T1000 (cell line): Measurements from ENCODE around the gene VMAC.
A peak's percentile ranks its signal among the peaks of the same experiment; 100 is the strongest.
"Not testable (repeated sequence)": the region's sequence is repeated elsewhere in the genome, so short reads cannot be mapped to it uniquely, and the experiment has no call there.

Source experiments
- DNase-seq: peaks from one replicate; lab custom pipeline; 2025; ENCODE audit warnings: mixed read lengths; lab: John Stamatoyannopoulos, UW

The VMAC gene

DNA sequence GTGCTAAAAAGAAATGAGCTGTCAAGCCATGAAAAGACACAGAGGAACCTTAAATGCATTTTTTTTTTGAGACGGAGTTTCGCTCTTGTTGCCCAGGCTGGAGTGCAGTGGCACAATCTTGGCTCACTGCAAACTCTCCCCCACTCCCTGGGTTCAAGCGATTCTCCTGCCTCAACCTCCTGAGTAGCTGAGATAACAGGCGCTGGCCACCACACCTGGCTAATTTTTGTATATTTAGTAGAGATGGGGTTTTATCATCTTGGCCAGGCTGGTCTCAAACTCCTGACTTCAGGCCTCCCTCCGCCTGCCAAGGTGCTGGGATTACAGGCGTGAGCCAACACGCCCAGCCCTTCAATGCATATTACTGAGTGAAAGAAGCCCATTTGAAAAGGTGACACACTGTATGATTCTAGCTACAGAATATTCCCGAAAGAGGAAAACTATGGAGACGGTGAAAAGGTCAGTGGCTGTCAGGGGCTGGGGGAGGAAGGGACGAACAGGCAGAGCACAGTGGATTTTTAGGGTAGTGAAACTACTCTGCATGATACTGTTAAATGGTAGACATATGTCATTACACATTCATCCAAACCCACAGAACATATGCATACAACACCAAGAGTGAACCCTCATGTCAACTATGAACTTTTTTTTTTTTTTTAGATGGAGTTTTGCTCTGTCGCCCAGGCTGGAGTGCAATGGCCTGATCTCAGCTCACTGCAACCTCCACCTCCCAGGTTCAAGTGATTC is 20.4 kb upstream of the VMAC start:
- not testable (repeated sequence) for DNase-seq

DNA sequence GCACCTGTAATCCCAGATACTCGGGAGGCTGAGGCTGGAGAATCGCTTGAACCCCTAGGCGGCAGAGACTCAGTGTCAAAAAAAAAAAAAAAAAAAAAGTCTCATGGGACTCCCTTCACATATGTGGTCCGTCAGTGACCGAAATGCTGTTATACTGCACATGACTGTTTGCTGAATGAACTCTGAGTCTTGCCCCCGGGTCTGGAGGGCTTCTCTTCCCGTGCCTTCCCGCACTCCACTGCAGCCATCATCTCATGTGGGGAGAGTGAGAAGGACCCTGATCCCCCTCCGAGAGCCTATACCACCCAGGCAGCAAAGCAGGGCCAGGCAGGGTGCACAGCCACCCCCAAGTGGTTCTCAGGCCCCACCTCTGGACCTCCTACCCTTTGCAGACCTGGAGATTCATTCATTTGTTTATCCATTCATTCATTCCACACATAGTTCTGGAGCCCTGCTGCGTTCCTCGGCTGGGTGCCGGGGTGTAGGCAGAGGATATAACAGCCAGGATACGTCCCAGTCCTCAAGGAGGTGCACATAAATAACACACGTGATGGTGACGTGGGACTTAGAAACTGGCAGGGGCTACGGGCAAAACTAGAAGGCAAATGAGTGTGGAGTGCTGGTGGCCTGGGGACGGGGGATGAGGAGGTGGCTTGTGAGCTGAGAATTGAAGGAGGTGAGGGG is 15.2 kb upstream of the VMAC start:
- no peak for DNase-seq

DNA sequence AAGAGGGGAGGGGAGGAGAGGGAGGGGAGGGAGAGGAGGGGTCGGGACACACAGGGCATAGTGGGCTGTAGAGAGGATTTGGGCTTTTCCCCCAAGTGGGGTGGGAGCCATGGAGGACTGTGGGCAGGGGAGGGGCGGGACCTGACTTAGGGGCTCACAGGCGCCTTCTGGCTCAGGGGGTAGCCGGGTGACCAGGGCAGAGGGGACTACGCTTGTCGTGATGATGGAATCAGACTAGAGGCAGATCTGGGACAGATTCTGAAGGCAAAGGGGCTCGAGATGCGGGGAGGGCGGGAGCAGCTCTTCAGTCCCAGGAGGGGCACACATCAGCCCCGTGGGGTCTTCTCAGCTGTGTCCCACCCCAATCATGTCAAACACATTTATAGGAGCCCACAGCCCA is 14.6 kb upstream of the VMAC start:
- no peak for DNase-seq

DNA sequence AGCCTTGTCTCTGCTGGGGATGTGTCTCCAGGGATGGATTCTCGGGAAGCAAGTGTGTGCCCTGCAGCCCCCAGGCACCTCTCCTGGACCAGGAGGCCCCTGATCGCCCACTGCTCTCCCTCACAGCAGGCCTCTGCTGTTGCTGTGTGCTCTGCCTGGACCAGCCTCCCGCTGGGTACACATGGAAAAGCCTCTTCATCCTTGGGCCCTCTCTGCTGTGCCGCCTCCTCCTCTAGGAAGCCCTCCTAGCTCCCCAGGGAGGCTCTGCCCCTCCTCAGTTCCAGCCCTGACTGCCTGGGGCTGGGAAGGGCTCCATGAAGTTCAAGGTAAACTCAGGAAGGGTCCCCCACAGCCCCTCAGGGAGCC is 13.1 kb upstream of the VMAC start:
- DNase-seq: no peak

DNA sequence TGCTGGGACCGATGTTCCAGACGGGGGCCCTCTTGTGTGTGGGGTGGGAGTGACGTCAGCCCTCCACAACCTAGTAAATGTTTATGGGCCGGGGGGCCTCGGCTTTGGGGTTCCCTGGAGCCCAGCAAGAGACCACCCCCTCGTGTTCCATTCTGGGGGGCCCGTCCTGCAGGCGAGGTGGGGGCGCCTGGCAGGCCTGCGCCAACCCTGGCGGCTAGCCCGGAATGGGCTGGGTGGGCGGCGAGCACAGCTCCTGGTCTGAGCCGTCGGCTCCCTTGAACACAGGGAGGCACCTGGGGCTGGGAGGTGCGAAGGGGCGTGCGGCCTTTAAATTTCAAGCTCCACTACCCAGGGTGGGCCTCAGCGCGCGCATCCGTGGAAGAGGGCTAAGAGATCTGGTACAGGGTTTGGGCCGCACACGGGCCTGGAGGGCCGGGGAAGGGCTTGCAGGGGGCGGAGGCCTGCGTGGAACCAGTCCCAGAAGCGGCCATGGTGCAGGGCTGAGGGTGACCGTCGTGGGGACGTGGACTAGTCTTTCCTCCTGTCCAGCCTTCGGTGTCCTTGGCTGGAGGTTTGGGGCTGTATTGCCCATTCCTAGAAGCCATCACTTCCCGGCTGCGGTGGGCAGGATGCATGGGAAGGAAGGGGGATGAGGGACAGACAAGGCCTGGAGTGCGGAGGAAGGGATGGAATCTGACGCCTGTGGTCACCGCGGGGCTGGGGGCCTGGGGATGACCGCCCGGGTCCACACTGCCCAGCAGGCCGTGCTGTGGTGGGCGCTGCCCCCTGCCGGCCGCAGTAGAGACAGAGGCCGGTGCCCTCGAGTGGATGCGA is 12.5 kb upstream of the VMAC start:
- no peak for DNase-seq

DNA sequence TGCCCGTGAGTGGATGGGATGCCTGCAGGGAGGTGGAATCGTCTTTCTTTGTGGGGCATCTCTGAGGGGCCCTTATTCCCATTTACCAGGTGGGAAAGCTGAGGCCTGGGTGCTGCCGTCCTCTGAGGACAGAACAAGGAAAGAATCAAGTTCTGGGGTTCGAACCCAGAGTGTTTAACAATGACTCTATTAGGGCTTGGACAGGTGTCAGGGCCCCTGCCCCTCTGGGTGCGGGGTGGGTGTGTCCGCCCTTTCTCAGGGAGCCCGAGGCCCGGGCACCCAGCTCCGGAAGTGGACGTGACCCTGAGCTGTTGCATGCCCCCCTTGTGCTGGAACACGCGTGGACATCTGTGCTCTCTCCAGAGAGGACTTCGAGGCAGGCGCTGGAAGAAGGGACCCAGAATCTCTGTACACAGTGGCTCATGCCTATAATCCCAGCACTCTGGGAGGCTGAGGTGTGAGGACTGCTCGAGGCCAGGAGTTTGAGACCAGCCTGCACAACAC is 11.8 kb upstream of the VMAC start:
- DNase-seq: no peak

DNA sequence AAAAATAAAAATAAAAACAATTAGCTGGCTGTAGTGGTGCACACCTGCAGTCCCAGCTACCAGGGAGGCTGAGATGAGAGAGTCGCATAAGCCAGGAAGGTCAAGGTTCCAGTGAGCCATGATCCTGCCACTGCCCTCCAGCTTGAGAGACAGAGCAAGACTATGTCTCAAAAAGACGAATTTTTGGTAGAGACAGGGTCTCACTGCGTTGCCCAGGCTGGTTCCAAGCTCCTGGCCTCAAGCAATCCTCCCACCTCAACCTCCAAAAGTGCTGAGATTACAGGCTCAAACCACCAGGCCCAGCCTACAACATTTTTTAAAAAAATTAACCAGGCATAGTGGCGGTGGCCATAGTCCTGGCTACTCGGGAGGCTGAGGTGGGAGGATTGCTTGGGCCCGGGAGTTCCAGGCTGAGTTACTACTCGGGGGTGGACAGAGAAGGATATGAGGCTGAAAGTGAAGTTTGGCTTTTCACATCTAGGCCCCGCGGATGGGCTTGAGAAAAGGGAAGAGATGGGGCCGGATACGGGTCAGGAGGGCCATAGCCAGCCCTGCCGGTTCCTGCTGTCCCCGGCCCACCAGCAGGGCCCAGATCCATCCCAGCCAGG is 11.3 kb upstream of the VMAC start:
- no peak for DNase-seq

DNA sequence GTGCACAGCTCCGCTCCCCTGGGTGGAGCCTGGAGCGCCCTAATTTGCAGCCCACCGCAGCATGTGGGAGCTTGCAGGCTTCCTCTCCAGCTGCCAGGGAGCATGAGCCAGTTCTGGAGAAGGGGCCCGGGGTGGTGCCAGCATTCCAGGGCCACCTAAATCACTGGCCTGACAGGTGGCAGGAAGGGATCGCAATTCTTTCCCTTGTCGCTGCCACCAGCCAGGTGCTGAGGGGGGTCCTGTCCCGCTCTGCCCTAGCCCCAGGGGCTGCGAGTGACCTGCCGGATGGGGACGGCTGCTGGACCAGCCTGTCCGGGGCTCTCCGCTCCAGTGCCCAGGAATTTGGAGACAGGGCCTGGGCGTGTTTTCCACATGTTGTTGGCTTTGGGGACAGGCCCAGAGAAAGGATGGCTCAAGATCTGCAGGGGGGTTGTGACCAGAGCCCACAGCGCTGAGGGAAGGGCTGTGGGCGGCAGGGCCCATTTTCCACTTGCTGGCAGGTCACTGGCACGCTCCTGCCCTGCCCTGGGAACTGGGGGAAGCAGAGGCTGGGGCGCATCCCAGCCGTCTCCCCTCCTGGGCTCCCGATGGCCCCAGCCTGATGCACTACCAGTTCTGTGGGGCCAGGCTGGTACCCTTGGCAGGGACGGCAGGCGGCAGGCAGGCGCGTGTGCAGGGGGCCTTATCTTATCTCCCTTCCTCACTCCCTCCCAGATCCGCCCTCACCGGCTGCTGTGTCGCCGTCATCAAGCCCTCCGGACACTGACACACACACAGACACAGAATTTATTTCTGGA is 10.6 kb upstream of the VMAC start:
- no peak for DNase-seq

DNA sequence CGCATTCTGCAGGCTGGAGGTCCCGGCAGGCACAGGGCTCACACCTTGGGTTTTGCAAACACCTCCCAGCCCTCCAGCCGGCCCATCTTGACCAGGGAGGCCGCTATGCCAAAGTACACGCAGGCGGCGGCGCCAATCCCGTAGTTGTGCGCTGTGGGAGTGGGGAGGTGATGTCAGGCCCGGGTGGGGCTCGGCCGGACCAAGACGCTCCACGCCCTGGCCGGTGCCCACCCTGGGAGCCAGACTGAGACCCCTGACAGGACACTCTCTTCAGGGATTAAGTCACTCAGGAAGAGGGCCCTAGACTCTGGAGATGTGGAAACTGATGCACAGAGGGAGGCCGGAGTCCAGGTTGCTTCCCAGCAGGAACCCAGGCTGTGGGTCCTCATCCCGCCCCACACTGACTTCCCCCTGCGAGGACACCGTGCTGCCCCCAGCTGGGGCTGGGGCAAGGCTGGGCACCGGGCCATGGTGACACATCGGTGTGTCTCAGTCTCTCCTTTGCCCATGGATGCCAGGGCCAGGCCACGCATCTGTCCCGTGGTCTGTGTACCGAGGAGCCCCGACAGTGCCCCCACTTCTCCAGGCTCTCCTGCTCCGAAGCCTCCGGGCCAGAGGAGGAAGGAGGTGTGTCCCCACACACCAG is 9.8 kb upstream of the VMAC start:
- no peak for DNase-seq

DNA sequence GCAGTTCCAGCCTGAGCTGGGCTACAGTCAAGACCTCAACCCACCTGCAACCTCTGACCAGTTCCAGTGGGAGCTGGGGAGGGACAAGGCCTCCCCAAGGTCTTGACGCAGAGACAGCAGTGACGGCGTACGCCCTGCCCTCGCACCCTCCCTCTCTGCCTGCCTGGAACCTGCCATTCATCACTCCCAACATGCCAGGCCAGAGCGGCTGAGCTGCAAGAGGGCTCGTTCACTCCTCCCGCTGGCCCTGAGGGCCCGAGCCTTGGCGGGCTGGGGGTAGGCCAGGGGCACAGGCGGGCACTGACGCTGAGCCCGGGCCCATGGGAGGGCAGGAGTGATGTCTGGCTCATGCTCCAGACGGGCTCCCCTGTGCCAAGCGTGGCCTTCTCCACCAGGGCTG is 9.3 kb upstream of the VMAC start:
- DNase-seq: no peak

DNA sequence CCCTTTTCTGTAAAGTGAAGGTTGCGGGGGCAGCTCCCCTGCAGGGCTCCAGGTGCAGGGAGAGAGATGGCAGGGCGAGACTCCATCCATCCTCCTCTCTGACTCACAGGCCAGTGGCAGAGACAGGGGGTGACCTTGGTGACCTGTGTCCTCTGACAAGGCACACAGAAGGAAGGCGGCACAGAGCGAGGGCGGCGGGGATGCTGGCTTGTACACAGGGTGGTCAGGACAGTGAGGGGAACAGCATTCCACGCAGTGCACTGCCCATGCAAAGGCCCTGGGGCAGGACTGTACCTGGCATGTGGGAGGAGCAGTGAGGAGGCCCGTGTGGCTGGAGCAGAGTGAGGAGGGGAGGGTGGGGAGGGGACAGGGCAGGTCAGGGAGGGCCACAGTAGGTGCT is 8.8 kb upstream of the VMAC start:
- DNase-seq: no peak

DNA sequence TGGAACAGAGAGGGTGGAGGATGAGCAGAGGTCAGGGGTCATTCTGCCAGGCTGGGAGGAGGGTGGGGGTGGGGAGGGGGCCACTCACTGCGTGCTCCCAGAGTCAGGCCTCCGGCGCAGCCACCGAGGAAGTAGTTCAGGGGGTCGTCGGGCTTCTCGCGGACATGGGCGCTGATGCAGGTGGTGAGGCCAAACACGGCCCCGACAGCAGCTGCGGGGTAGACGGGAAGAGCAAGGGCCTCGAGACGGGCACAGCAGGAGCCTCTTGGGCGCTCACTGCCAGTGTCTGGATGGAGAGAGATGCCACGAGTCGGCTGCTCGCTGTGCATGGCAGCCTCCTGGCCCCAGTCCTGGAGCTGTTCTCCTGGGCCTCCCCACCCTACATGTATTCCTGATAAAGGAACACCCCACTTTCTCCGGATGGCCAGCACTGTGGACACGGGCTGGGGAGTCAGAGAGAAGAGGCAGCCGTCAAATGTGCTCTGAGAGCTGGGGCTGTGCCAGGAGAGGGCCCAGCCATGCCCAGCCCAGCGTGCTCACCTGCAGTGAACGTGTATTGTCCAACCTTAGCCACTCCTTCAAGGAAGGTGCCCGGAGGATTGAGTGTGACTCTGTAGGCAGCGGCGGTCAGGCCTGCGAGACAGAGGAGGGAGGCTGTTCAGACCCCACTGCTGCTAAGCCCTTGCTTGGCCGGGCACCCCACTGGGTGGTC is 8.2 kb upstream of the VMAC start:
- DNase-seq: no peak

DNA sequence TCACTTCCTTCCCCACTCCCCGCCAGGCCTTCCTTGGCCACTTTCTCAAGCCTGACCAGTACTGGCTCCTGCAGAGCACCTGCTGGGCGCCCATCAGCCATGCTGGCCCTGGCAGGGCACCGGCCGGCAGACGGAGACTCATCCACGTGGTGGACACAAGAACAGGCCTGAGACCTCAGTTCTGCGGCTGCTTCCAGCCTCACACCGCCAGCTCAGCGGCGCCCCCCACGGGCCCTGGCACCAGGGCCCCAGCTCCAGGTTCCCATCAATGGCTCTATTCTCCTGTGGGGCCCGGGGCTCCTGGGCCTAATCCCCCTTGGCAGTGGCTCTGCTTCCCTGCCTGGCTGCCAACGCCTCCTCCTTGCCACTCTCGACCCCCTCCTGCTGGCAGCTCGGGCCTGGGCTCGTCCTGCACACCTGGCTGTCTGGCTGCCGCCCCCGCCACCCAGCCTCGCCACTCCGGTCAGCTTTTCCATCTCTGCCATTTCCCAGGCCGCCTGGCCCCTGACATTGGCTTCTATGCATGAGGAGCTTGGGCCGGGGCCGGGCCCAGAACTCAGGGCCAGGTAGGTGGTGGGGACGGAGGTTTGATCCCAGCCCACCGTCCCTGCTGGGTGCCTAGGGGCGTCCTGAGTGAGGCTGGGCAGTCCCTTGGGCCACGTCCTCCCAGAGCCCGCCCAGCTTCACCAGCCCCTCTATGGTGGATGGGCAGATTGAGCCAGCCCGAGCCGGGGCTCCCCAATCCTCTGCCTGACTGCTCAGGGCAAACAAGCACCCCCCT is 7.3 kb upstream of the VMAC start:
- DNase-seq: no peak

DNA sequence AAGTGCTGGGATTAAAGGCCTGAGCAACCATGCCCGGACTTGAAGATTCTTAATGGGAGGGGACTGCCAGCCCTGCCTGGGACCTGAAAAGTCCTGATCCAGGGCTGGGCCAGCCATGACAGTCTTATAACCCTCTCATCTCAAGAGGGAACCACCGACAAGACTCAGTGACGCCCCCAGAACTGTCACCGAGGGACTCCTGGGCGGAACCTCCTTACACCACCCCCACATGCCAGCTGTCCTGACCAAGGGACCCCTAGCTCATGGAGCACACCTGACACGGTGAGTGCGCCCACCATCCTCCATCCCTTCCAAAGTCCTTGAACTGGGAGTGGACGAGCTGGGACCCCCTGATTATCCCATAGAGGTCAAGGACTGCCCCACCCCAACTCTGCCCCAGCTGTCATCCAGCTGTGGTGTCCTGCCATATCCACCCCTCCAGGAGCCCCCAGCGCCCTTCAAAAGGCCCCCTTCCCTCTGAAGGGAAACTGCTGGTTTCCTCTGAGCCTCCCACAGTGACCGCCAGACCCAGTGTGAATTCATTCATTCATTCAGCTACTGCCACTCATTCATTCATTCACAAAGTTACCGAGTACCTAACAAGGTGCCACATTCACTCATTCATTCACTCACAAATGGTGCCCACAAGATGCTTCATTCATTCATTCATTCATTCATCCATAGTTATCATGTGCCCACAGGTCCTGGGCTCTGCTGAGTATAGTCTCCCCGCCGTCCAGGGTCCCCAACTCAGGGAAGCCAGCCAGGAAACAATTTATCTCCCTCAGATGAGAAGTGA is 4.7 kb upstream of the VMAC start:
- DNase-seq: no peak

DNA sequence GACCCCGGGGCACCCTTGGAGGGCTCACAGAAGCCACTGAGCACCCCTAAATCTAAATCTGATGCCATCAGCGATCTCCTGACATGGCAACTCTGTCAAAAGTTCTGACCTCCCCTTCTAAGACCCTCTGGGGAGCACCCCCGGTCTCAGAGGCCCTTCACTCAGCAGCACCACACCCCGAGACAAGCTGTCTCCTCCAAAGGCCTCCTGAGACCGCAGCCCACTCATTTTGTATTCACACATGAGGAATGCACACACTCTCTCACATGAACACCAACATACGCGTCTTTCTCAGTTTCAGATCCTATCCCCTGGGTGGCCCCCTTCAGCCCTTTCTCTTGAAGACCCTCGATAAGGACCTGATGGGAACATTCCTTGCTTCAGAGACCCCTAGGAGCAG is 3.7 kb upstream of the VMAC start:
- no peak for DNase-seq

DNA sequence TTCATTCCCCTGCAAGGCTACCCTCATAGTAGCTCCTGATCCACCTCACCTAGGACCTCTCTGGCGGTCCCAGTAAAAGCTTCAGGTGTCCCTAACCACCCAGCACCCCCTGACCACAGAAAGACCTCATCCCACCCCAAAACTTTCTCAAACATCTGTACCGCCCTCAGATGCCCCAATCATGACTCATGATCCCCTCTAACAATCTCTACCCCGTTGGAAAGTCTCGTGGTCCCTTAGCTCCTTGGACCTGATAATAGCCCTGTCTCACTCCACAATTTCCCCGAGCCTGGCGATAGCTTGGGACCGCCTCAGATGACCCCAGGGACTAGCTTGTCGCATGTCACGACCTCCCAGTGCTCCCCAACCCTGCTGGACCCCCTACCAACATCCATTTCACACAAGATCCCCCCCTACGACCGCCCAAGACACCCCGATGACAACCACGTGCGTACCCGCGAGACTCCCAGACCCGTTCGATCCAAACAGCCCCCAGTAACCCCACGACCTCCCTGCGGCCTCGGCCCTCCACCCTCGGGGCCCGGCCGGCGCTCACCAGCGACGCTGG is 1.5 kb upstream of the VMAC start:
- no peak for DNase-seq

DNA sequence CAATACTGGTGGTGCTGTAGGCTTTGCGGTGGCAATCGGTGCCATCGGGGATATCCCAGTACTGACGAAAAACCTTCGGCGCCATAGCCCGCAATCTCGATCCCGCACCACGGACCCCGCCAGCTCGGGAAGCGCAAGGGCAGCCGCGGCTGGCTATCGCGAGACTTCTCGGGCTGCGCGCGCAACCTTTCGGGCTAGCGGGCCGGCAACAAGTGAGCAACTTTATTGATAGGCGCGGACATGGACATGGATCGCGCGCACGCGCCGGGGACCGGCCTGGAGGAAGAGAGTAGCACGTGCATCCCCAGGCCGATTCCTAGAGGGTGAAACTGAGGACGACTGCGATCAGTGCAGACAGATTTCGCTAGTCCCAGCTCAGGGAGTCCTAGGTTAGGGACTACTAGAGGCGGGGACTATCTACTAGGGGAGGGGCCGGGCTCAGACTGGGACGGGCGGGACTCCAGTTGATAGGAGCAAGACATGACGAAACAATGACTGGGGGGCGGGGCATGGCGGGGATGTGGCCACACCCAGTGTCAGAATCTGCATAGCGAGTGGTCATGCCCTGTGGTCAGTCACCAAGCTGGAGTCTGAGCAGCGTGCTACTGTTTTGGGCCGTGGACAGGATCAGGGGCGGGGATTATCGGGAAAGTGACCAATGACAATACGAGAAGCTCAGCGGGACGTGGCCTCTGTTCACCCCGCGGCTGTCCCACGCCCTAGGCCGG is 884 bp upstream of the VMAC start, which contains the start of gene NDUFA11:
Gene NDUFA11 (minus strand): TSS at position 167 of the 728 bp plus-strand sequence. CDS start 82 bp downstream, at position 85.
- DNase-seq: peak; percentile 96
